ENCODE results near the gene MTA3.
"Not testable (repeated sequence)": the region's sequence is repeated elsewhere in the genome, so short reads cannot be mapped to it uniquely, and the experiment has no call there.

Gene MTA3

DNA sequence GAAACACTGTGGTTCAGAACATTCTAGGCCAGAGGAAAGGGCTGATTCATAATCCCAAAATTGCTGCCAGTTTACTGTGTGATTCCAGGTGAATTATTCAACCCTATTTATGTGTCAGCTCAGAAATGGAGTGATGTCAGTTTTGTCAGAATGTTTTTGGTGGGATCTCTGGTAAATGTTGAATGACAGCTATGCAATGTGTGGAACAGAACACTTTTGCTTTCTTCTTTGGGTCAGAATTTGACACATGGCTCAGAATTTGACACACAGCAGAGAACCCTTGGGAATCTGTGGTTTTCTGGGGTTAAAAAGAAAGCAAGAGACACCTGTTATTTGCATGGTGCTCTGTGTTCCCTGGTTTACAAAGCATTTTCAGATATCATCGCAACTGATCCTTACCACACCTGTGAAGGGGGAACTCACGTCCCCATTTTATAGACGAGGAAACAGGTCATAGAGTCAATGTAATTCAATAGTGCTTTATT, 1.6 kb upstream of the MTA3 start:
- DNase-seq (ENCODE audit: extremely low spot score, insufficient read length, low read depth) (no peak), FAIRE-seq (peak; percentile 79)

DNA sequence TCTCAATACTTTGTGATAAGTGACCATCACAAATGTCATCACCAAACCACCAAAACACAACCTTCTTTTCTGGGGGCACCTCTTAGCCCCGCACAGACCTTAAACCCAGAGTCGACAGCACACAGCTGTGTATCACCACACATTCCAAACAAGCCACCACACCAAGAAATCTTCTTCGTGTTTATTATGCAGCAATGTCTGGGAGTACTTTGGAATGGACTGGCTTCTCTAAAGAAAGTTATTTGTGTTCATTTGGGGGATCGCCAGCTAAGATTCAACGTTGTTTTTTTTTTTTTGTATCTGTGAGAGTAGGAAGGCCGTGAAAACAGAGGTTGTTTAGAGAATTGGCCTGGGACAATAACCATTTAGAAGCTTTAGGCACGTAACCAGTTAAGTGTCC, 1.1 kb upstream of the MTA3 start:
- FAIRE-seq (no peak), DNase-seq (ENCODE audit: extremely low spot score, insufficient read length, low read depth) (no peak)

DNA sequence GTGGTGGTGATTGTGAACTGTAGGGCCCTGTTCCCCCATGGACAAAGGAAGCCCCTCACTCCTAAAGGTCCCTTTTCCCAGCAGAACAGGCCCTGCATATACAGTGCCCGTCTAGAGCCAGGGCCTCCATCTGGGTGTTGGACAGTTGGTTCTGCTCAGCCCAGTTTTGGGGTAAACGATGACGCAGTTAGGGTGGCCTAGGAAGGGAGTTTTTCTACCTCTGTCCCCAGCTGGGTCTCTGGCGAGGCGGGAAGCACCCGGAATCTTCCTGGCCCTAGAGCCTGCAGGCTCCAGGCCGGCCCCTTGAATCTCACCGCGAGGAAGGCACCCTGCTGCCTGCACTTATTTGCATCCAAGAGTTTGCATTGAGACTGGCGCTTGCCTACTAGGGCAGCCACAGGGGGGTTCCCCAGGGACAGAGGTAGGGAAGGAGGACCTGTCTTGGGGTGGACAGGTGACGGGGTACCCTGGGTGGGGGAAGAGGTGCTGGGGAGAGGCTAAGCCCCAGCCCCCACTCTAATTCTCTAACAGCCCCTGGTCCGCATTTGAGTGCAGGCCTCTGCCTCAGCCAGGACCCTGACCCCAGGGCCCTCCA, 529 bp upstream of the MTA3 start:
- peak; percentile 12 for FAIRE-seq
- DNase-seq (ENCODE audit: extremely low spot score, insufficient read length, low read depth) = peak; percentile 46

DNA sequence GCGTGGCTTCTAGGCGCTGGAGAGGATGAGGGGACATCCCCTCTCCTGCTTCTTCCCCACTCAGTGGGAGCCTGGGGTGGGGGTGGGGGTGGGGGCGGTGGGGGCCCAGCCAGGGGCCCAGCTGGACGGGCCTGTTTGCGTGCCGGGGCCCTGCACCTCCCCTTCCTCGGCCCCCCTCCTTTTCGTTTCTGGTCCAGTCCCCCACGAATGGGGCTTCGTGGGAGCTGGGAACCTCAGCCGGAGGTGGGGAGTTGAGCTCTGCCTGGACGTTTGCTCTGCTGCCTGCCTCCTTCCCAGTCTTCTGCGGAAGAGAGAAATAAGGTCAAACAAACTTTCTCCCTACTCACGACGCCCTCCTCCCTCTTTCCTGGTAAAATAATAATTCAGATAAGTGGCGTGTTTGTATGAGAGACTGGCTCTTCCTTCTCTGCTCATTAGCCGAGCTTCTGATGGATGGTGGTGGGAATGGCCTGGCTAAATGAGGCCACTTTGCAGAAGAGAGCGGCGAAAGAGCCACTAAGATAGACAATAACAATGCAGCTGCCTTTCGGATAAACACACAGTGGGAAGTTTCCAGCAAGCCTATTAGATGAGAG, 782 bp downstream of the MTA3 start:
- DNase-seq (ENCODE audit: extremely low spot score, insufficient read length, low read depth) (no peak), FAIRE-seq (peak; percentile 15)

DNA sequence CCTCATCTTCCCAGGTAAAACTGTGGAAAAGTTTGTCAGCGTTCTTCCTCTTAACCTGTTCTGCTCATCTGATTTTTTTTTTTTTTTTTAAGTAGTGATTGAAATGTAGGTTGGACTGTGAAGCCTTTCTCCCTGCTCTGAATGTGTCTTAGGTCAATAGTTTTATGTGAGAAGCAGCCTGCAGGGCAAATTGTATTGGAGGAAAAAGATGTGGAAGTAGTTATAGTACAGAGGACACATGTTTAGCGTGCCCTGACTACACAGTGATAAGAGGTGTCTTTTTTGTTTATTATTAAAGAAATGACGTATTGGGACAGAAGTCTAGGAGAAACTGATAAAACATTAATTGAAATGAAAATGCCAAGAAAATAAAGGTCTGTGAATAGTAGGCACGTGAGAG, 1.5 kb downstream of the MTA3 start:
- FAIRE-seq = no peak
- no peak for DNase-seq (ENCODE audit: extremely low spot score, insufficient read length, low read depth)

DNA sequence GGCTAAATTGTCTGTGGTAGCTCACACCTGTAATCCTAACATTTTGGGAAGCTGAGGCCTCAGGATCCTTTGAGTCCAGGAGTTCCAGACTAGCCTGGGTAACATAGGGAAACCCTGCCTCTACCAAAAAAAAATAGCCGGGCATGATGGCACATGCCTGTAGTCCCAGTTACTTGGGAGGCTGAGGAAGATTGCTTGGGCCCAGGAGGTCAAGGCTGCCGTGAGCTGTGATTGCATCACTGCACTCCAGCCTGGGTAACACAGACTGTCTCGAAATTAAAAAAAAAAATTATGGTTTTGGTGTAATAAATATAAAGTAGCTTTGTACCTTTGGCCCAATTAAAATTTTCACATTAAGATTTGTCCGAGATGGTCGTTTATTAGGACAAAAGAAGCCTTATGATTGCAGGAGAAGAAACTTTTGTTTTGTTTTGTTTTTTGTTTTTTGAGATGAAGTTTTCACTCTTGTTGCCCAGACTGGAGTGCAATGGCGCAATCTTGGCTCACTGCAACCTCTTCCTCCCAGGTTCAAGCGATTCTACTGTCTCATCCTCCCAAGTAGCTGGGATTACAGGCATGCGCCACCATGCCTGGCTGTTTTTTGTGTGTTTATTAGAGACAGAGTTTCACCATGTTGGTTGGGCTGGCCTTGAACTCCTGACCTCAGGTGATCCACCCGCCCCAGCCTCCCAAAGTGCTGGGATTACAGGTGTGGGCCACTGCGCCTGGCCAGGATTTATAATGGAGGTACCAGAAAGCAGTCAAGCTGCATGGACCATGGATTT, 4.1 kb downstream of the MTA3 start:
- FAIRE-seq (no peak), DNase-seq (ENCODE audit: extremely low spot score, insufficient read length, low read depth) (no peak)

DNA sequence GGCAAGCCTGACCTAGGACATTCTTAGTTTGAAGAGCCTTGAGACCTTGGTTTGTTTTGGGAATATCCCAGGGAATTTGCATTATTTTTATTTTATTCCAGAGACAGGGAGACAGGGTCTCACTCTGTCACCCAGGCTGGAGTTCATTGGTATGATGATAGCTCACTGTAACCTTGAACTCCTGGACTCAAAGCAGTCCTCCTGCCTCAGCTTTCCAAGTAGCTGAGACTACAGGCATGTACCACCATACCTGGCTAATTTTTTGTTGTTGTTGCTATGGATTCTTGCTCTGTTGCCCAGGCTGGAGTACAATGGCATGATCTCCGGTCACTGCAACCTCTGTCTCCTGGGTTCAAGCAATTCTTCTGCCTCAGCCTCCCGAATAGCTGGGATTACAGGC, 4.8 kb downstream of the MTA3 start:
- no peak for FAIRE-seq
- DNase-seq (ENCODE audit: extremely low spot score, insufficient read length, low read depth) = no peak

DNA sequence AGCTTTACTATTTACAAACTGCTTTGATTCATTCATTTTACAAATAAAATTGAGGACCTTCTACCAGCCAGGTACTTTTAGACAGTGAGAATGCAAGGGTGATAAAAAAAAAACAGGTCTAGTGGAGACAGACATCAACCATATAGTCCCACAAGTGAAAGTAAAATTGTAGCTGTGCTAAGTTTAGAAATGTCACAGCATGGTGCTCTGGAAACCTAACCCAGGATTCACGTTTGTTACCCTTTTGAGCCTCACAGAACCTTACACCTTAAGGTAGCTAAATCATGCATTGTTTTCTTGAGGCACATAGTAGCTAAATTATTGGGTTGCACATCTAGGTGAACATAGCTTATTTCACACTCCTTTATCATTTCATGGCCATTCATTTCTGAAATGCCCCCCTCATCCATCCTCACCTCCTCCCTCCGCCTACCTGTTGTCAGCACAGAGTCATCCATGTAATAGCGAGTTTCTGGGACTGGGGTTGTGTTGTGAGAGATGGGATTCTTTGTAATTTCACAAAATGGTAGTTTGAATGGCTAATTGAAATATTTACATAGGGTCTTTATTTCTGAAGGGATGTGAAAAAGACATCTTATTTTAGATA, 7.1 kb downstream of the MTA3 start:
- FAIRE-seq = no peak
- DNase-seq (ENCODE audit: extremely low spot score, insufficient read length, low read depth) = no peak

DNA sequence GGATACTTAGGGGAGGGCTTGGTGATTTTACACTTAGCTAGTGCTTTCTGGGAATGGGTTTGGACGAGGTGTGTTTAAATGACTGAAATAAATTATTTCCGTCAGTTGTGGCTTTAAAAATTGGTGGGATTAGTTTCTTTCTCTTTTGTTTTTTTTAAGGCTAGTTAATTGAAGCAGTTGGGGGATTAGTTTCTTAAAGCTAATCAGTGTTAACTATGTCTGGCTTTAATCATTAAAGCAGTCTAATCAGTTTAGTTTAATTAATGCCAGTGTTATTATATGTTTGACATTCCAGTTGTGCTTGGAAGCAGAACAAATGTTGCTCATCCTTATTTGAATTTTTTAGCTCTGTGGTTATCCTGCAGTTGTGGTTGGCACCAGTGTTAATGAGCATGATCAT, 10.2 kb downstream of the MTA3 start:
- FAIRE-seq (no peak), DNase-seq (ENCODE audit: extremely low spot score, insufficient read length, low read depth) (no peak)

DNA sequence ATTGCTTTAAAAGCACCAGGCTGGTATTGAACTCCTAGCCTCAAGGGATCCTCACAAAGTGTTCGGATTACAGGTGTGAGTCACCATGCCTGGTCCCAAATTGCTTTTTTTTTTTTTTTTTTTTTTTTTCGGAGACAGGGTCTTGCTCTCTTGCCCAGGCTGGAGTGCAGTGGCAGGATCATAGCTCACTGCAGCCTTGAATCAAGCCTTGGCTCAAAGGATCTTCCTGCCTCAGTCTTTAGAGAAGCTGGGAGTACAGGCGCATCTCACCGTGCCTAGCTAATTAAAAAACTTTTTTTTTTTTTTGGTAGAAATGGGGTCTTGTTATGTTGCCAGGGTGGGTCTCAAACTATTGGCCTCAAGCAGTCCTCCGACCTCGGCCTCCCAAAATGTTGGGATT, 12.8 kb downstream of the MTA3 start:
- DNase-seq (ENCODE audit: extremely low spot score, insufficient read length, low read depth) = no peak

DNA sequence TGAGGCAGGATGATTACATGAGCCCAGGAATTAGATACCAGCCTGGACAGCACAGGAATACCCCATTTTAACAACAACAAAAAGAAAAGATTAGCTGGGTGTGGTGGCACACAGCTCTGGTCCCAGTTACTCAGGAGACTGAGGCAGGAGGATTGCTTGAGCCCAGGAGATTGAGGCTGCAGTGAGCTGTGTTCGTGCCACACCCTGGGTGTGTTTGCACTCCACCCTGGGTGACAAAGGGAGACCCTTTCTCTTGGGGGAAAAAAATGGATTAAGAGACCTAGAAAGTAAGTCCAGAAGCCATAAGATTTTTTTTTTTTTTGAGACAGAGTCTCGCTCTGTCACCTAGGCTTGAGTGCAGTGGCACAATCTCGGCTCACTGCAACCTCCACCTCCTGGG, 16.2 kb downstream of the MTA3 start:
- FAIRE-seq; DNase-seq (ENCODE audit: extremely low spot score, insufficient read length, low read depth): not testable (repeated sequence)

More for the DNA sequence above, 12.8 kb downstream of the MTA3 start:
- FAIRE-seq = no peak

DNA sequence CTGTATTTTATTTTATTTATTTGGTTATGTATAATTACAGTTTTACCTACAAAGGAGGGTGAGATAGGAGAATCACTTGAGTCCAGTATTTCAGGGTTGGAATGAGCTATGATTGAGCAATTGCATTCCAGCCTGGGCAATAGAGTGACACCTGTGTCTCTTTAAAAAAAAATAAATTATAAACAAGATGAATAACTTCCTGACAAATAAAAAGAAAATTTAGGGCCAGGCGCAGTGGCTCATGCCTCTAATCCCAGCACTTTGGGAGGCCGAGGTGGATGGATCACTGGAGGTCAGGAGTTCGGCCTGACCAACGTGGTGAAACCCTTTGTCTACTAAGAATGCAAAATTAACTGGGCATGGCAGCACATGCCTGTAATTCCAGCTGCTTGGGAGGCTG, 17.3 kb downstream of the MTA3 start:
- no peak for FAIRE-seq
- no peak for DNase-seq (ENCODE audit: extremely low spot score, insufficient read length, low read depth)

DNA sequence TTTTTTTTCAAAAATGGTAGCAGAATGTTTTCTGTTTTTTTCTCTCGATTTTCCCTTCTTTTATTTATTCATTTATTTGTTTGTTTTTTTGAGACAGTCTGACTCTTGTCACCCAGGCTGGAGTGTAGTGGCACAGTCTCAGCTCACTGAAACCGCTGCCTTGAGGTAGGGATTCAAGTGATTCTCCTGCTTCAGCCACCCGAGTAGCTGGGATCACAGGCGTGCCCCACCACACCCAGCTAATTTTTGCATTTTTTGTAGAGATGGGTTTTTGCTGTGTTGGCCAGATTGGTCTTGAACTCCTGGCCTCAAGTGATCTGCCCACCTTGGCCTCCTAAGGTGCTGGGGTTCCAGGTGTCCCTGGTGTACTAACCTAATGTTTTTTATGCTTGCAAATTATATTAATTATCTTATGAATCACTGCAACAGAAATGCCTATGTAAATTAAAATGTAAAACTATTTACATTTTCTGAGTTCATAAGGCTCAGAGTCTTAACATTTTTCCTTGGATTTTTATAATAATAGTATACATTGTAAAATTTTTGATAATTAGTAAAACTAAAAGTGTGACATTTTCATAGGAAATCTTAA, 19.2 kb downstream of the MTA3 start:
- FAIRE-seq (no peak), DNase-seq (ENCODE audit: extremely low spot score, insufficient read length, low read depth) (no peak)

DNA sequence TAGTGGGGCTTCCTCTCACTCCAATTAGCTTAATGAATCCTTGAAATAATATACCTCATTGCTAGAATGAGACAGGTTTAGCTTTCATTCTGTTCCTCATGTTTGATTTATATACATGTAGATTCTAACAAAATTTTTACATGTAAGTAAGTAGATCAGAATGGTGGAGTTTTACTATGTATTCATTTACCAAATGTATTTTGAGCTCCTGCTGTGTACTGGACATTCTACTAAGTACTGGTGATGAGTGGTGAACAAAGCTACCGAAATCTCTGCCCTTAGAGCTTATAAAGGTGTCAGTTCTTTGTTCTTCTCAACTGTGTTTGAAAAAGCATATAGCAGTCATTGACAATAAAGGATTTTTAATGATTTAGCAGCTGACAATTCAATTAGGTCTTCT, 19.7 kb downstream of the MTA3 start:
- FAIRE-seq = no peak
- no peak for DNase-seq (ENCODE audit: extremely low spot score, insufficient read length, low read depth)

DNA sequence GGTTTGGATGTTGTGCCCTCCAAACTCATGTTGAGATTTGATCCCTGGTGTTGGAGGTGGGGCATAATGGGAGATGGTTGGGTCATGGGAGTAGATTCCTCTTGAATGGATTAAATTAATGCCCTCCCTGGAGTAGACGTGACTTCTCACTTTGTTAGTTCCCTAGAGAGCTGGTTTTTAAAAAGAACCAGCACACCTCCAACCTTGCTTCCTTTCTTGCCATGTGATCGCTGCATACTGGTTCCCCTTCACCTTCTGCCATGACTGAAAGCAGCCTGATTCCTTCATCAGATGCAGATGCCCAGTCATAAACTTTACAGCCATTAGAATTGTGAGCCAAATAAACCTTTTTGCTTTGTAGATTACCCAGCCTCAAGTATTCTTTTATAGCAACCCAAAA, 21.7 kb downstream of the MTA3 start:
- FAIRE-seq = no peak
- DNase-seq (ENCODE audit: extremely low spot score, insufficient read length, low read depth) = no peak

DNA sequence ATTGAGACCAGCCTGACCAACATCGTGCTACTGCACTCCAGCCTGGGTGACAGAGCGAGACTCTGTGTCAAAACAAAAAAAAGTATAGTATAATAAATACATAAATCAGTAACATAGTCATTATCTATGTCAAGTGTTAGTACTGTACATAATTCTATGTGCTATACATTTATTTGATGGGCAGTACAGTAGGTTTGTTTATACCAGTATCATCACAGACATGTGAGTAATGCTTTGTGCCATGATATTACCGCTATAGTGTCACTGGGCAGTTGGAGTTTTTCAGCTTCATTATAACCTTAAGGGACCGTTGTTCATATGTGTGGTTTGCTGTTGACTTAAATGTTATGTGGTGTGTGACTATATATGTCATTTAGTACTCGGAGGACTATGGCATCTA, 24.9 kb downstream of the MTA3 start:
- no peak for DNase-seq (ENCODE audit: extremely low spot score, insufficient read length, low read depth)
- FAIRE-seq = no peak

DNA sequence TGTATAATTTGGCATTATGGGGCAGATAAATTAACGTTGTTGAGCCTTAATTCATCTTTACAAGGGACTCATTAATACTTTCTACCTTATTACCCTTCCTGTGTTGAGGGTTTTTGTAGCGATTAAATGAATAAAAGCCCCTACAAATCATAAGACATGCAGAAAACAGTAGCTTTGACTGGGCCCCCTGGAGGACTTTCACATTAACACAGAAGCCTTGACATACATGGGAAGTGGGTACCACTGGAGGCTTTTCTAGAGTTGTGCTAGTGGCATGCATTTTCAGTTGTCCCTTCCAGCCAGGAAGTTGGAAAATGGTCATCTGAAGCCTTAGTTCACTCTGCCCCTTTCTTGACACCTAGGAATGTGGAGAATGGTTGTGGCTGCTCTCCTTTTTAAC, 30.2 kb downstream of the MTA3 start:
- DNase-seq (ENCODE audit: extremely low spot score, insufficient read length, low read depth) = no peak
- FAIRE-seq = no peak

DNA sequence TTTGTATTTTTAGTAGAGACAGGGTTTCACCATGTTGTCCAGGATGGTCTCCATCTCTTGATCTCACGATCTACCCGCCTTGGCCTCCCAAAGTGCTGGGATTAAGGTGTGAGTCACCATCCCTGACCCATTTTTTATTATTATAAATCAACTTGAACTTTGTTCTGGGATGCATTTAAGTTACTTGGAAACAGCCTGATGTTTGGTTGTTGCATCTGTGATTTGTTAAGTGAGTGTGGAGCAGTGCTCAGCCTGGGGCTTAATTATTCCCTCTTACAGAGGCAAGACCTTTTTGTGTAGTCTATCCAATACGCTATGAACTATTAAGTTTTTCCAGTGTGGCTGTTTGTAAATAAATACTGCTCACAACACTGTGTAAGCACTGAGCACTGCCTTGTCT, 32.6 kb downstream of the MTA3 start:
- no peak for DNase-seq (ENCODE audit: extremely low spot score, insufficient read length, low read depth)
- FAIRE-seq = no peak

DNA sequence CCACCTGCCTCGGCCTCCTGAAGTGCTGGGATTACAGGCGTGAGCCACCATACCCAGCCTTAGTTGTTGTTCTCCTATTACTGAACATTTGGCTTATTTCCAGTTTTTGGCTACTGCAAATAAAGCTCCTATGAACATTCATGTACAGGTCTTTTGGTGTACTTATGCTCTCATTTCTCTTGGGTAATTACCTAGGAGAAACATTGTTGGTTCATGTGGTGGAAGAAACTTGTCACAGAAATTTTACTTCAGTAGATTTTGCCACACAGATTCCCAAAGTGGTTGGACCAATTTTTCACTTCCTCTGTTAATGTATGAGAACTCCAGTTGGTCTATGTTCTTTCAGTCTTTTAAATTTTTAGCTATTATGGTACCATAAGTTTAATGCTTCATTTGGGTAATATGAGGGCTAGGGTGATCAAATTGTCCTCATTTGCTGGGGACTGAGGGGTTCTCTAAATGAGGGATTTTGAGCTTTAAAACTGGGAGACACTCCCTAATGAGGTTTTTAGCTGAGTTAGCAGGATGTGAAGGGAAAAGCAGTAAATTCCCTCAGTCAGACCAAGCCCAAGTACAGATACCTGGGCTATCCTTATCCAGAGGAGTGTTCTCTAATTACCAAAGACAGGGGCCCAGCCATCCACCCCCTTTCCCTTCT, 33.9 kb downstream of the MTA3 start:
- peak; percentile 51 for FAIRE-seq
- DNase-seq (ENCODE audit: extremely low spot score, insufficient read length, low read depth) = no peak

DNA sequence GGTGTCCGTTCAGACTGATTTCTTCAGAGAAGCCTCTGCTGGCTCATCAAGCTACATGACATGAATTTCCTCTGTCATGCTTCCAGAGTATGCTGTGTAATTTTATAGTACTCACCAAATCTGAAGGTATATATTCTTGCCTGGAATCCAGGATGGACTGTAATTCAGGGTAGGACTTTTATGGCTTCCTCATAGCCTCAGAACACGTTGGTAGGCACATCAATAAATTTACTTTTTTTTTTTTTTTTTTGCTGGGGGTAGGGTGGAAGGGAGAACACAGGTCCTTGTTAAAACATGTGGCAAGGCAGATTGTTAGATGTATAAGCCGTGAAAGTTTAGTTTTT, 34.4 kb downstream of the MTA3 start:
- FAIRE-seq = no peak

More for the DNA sequence above, 34.4 kb downstream of the MTA3 start:
- no peak for DNase-seq (ENCODE audit: extremely low spot score, insufficient read length, low read depth)

Measured in GM18507 (cell line).